ENCODE results near the gene STRIP1. TPM values are rescaled to one million over a fixed set of nuclear protein-coding genes. Genes with fewer than 3 reads are reported as not detected.

STRIP1 gene
- total and polyA plus RNA-seq, 4 donors, result 5.8 to 22.8 (median 13.2) TPM

DNA sequence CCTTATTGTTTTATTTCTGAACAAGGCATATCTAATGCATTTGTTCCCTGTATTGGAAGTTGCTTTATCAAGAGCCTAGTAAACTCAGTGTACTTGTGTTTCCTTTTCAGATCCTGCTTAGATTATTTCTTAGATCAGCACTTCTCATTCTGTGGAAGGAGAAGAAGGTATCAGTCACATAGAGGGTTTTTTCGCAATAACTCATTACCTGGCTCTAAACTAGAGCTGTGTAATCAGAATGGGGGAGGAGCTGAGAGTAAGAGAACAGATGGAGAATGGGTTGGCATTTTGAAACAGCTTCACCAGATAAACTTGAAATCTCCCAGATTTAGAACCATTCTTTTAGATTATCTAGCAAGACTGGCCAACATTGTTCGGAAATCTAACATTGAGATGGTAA is 38.9 kb upstream of the STRIP1 start:
- H3K9ac ChIP-seq (ENCODE audit: low read depth in 1 of 2, low read length in 2 of 2), result no peak overlapping the region
- TF ChIP-seq, protein P1, sequence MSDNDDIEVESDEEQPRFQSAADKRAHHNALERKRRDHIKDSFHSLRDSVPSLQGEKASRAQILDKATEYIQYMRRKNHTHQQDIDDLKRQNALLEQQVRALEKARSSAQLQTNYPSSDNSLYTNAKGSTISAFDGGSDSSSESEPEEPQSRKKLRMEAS (IDR thresholded peaks at IDR 0.05), result no peak
- no peak for TF ChIP-seq NR2F2 (IDR thresholded peaks at IDR 0.05)
- TF ChIP-seq TAF1 (conservative IDR thresholded peaks at IDR 0.05), result no peak
- TF ChIP-seq FOXA2 (IDR thresholded peaks at IDR 0.05), result no peak
- no peak for TF ChIP-seq SP1 (IDR thresholded peaks at IDR 0.05)
- TF ChIP-seq YY1 (IDR thresholded peaks at IDR 0.05), result no peak
- TF ChIP-seq, protein P2, sequence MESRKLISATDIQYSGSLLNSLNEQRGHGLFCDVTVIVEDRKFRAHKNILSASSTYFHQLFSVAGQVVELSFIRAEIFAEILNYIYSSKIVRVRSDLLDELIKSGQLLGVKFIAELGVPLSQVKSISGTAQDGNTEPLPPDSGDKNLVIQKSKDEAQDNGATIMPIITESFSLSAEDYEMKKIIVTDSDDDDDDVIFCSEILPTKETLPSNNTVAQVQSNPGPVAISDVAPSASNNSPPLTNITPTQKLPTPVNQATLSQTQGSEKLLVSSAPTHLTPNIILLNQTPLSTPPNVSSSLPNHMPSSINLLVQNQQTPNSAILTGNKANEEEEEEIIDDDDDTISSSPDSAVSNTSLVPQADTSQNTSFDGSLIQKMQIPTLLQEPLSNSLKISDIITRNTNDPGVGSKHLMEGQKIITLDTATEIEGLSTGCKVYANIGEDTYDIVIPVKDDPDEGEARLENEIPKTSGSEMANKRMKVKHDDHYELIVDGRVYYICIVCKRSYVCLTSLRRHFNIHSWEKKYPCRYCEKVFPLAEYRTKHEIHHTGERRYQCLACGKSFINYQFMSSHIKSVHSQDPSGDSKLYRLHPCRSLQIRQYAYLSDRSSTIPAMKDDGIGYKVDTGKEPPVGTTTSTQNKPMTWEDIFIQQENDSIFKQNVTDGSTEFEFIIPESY (IDR thresholded peaks at IDR 0.05), result no peak
- TF ChIP-seq, protein P3, sequence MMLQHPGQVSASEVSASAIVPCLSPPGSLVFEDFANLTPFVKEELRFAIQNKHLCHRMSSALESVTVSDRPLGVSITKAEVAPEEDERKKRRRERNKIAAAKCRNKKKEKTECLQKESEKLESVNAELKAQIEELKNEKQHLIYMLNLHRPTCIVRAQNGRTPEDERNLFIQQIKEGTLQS (IDR thresholded peaks at IDR 0.05), result no peak
- TF ChIP-seq, protein P4, sequence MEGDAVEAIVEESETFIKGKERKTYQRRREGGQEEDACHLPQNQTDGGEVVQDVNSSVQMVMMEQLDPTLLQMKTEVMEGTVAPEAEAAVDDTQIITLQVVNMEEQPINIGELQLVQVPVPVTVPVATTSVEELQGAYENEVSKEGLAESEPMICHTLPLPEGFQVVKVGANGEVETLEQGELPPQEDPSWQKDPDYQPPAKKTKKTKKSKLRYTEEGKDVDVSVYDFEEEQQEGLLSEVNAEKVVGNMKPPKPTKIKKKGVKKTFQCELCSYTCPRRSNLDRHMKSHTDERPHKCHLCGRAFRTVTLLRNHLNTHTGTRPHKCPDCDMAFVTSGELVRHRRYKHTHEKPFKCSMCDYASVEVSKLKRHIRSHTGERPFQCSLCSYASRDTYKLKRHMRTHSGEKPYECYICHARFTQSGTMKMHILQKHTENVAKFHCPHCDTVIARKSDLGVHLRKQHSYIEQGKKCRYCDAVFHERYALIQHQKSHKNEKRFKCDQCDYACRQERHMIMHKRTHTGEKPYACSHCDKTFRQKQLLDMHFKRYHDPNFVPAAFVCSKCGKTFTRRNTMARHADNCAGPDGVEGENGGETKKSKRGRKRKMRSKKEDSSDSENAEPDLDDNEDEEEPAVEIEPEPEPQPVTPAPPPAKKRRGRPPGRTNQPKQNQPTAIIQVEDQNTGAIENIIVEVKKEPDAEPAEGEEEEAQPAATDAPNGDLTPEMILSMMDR (IDR thresholded peaks at IDR 0.05; ENCODE audit: low read depth, low read length, missing input control), result no peak
- no peak for TF ChIP-seq GABPA (IDR thresholded peaks at IDR 0.05 in 1 of 2, conservative IDR thresholded peaks at IDR 0.05 in 1 of 2)
- no peak for TF ChIP-seq RXRA (IDR thresholded peaks at IDR 0.05)
- no peak for TF ChIP-seq EGR1 (IDR thresholded peaks at IDR 0.05; ENCODE audit: low read depth in 2 of 2)
- no peak for TF ChIP-seq JUND (IDR thresholded peaks at IDR 0.05)
- TF ChIP-seq HNF4A (conservative IDR thresholded peaks at IDR 0.05), result no peak
- TF ChIP-seq HNF4G (IDR thresholded peaks at IDR 0.05), result no peak
- TF ChIP-seq RAD21 (IDR thresholded peaks at IDR 0.05), result no peak
- peaks cover 0 to 26% (median 14%) of the 10 kb centered on the region in 4 donors for H3K4me1 ChIP-seq (ENCODE audit: control insufficient read depth in 4 of 4, insufficient read depth in 4 of 4, low read length in 3 of 4)

DNA sequence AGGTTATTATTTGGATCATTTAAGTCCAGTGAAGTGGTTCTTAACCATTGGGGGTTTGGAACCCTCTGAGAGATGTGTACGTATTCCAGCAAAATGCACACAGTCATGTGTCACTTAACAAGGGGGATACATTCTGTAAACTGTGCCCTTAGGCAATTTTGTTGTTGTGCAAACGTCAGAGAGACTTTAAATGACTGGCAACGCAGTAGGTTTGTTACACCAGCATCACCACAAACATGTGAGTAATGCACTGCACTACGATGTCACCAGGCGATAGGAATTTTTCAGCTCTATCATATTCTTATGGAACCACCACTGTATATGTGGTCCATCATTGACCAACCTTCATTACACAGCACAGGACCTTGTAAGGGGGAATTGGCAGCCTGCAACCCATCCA is 37.9 kb upstream of the STRIP1 start:
- H3K27ac ChIP-seq (ENCODE audit: low read depth in 1 of 2, low read length in 2 of 2), result no peak overlapping the region
- no peaks in the 10 kb centered on the region for H3K9me3 ChIP-seq (ENCODE audit: control insufficient read depth in 4 of 4, low read length in 3 of 4)
- no peaks in the 10 kb centered on the region for H3K36me3 ChIP-seq (ENCODE audit: control insufficient read depth in 4 of 4, insufficient read depth in 3 of 4, low read depth in 1 of 4, low read length in 3 of 4)
- 89% methylated on average over 5 of the region's 5 CpGs for WGBS
- no peak overlapping the region for H3K4me3 ChIP-seq (ENCODE audit: low read depth in 1 of 3, low read length in 3 of 3)
- TF ChIP-seq, protein P4 (IDR thresholded peaks at IDR 0.05; ENCODE audit: low read depth, low read length, missing input control), result no peak
- TF ChIP-seq, protein P2 (IDR thresholded peaks at IDR 0.05), result no peak
- TF ChIP-seq, protein P5, sequence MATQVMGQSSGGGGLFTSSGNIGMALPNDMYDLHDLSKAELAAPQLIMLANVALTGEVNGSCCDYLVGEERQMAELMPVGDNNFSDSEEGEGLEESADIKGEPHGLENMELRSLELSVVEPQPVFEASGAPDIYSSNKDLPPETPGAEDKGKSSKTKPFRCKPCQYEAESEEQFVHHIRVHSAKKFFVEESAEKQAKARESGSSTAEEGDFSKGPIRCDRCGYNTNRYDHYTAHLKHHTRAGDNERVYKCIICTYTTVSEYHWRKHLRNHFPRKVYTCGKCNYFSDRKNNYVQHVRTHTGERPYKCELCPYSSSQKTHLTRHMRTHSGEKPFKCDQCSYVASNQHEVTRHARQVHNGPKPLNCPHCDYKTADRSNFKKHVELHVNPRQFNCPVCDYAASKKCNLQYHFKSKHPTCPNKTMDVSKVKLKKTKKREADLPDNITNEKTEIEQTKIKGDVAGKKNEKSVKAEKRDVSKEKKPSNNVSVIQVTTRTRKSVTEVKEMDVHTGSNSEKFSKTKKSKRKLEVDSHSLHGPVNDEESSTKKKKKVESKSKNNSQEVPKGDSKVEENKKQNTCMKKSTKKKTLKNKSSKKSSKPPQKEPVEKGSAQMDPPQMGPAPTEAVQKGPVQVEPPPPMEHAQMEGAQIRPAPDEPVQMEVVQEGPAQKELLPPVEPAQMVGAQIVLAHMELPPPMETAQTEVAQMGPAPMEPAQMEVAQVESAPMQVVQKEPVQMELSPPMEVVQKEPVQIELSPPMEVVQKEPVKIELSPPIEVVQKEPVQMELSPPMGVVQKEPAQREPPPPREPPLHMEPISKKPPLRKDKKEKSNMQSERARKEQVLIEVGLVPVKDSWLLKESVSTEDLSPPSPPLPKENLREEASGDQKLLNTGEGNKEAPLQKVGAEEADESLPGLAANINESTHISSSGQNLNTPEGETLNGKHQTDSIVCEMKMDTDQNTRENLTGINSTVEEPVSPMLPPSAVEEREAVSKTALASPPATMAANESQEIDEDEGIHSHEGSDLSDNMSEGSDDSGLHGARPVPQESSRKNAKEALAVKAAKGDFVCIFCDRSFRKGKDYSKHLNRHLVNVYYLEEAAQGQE (IDR thresholded peaks at IDR 0.05), result no peak
- no peak for TF ChIP-seq HNF4A (conservative IDR thresholded peaks at IDR 0.05)
- peaks cover 0 to 24% (median 14%) of the 10 kb centered on the region in 4 donors for H3K4me1 ChIP-seq (ENCODE audit: control insufficient read depth in 4 of 4, insufficient read depth in 4 of 4, low read length in 3 of 4)
- no peak for DNase-seq (ENCODE audit: low spot score)
- H3K27me3 ChIP-seq (ENCODE audit: control insufficient read depth in 4 of 4, insufficient read depth in 4 of 4, low read length in 3 of 4), result no peaks in the 10 kb centered on the region
- no peak overlapping the region for H3K9ac ChIP-seq (ENCODE audit: low read depth in 1 of 2, low read length in 2 of 2)

More for the DNA sequence above, 38.9 kb upstream of the STRIP1 start:
- no peaks in the 10 kb centered on the region for H3K36me3 ChIP-seq (ENCODE audit: control insufficient read depth in 4 of 4, insufficient read depth in 3 of 4, low read depth in 1 of 4, low read length in 3 of 4)
- no peaks in the 10 kb centered on the region for H3K27me3 ChIP-seq (ENCODE audit: control insufficient read depth in 4 of 4, insufficient read depth in 4 of 4, low read length in 3 of 4)
- no peaks in the 10 kb centered on the region for H3K9me3 ChIP-seq (ENCODE audit: control insufficient read depth in 4 of 4, low read length in 3 of 4)
- WGBS, result 90% methylated on average over 2 of the region's 2 CpGs
- H3K4me3 ChIP-seq (ENCODE audit: low read depth in 1 of 3, low read length in 3 of 3), result no peak overlapping the region
- DNase-seq (ENCODE audit: low spot score), result no peak
- H3K27ac ChIP-seq (ENCODE audit: low read depth in 1 of 2, low read length in 2 of 2), result no peak overlapping the region
